ENCODE results near the gene HSCB. TPM values are rescaled to one million over a fixed set of nuclear protein-coding genes. Genes with fewer than 3 reads are reported as not detected.
"Not testable (repeated sequence)": the region's sequence is repeated elsewhere in the genome, so short reads cannot be mapped to it uniquely, and the experiment has no call there.

Gene HSCB
- total RNA-seq, 1 experiment from 2014 or later, result 30.3 TPM

DNA sequence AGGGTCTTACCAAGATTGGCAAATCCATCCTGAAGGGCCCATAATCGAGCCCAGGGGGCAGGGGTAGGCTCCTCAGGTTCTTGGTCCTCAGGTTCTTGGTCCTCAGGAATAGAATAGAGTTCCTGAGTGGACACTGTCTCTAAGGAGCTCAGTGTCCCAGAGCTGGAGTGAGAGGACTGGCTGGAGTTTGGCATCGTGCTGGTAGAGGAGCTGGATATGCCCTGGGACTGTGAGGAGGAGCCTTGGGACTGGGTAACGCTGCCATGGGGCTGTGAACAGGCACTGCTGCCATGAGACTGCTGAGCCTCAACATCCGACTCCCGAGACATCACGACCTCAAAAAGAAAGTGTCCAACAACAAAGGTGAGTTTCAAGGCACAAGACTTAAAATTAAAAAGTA lies 7.4 kb upstream of the HSCB start:
- DNase-seq (ENCODE audit: low read depth, low spot score), result no peak
- in situ Hi-C loops (cut with HindIII; ENCODE audit: low pct_unique_long_range_greater_than_20kb, low sequenced_read_pairs), result no loop called here

- no peak for DNase-seq (ENCODE audit: low read depth, low spot score)
- in situ Hi-C loops (cut with HindIII; ENCODE audit: low pct_unique_long_range_greater_than_20kb, low sequenced_read_pairs), result no loop called here
Measured at GRCh38 chr22:28736301-28737155, 5.3 kb upstream of the HSCB start.

DNA sequence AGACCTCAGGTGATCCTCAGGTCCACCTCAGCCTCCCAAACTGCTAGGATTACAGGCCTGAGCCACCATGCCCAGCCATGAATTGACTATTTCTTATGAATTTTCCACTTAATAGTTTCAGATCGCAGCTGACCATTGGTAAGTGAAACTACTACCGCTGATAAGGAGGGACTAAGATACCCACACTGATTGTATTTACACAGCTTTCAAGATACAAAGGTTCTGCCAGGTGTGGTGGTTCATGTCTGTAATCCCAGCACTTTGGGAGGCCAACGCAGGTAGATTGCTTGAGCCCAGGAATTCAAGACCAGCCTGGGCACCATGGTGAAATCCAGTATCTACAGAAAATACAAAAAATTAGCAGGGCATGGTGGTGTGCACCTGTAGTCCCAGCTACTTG lies 4.1 kb upstream of the HSCB start:
- no peak for DNase-seq (ENCODE audit: low read depth, low spot score)
- in situ Hi-C loops (cut with HindIII; ENCODE audit: low pct_unique_long_range_greater_than_20kb, low sequenced_read_pairs), result no loop called here

GRCh38 chr22:28738876-28739275 lies 3.0 kb upstream of the HSCB start:
- DNase-seq (ENCODE audit: low read depth, low spot score); in situ Hi-C loops (cut with HindIII; ENCODE audit: low pct_unique_long_range_greater_than_20kb, low sequenced_read_pairs): not testable (repeated sequence)

GRCh38 chr22:28741200-28741784 lies 547 bp upstream of the HSCB start:
- in situ Hi-C loops (cut with HindIII; ENCODE audit: low pct_unique_long_range_greater_than_20kb, low sequenced_read_pairs), result no loop called here
- no peak for DNase-seq (ENCODE audit: low read depth, low spot score)

GRCh38 chr22:28742562-28742962 lies 723 bp downstream of the HSCB start:
- no peak for DNase-seq (ENCODE audit: low read depth, low spot score)
- in situ Hi-C loops (cut with HindIII; ENCODE audit: low pct_unique_long_range_greater_than_20kb, low sequenced_read_pairs), result no loop called here

DNA sequence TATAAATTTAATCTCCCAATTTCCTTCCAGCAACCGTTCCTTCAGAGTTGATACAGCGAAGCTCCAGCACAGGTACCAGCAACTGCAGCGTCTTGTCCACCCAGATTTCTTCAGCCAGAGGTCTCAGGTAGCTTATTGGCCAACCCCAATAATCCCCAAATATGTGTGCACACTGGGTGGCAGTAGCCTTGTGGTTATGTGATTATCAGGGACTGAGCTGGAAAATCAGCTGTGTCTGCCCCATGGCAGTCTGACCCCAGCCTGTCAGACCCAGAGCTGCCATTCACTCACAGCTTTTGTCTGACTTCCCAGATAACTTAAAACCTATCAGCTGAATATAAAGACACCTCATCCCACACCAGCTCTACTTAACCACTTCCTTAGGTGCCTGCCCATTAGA lies 2.0 kb downstream of the HSCB start:
- no peak for DNase-seq (ENCODE audit: low read depth, low spot score)
- in situ Hi-C loops (cut with HindIII; ENCODE audit: low pct_unique_long_range_greater_than_20kb, low sequenced_read_pairs), result no loop called here

DNA sequence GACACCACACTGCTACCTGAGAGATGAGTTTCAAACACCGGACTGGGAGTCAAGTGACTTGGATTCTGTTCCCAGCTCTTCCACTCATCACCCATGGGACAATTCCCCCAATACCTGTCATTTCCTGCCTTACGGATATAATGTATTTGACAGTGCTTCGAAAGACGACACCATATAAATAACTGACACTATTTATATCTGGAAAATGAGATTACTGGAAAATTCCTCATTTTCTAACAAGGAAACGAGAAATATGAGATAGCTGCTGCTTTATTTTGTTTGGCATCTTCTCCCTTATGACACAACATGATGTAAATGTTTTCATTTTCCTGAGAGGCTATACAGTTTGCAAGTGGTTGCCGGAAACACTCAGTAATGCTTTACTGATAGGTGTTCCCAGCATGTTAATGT lies 8.6 kb downstream of the HSCB start:
- in situ Hi-C loops (cut with HindIII; ENCODE audit: low pct_unique_long_range_greater_than_20kb, low sequenced_read_pairs), result no loop called here
- no peak for DNase-seq (ENCODE audit: low read depth, low spot score)

- DNase-seq (ENCODE audit: low read depth, low spot score); in situ Hi-C loops (cut with HindIII; ENCODE audit: low pct_unique_long_range_greater_than_20kb, low sequenced_read_pairs): not testable (repeated sequence)
Measured at GRCh38 chr22:28754512-28754911, 12.7 kb downstream of the HSCB start.

DNA sequence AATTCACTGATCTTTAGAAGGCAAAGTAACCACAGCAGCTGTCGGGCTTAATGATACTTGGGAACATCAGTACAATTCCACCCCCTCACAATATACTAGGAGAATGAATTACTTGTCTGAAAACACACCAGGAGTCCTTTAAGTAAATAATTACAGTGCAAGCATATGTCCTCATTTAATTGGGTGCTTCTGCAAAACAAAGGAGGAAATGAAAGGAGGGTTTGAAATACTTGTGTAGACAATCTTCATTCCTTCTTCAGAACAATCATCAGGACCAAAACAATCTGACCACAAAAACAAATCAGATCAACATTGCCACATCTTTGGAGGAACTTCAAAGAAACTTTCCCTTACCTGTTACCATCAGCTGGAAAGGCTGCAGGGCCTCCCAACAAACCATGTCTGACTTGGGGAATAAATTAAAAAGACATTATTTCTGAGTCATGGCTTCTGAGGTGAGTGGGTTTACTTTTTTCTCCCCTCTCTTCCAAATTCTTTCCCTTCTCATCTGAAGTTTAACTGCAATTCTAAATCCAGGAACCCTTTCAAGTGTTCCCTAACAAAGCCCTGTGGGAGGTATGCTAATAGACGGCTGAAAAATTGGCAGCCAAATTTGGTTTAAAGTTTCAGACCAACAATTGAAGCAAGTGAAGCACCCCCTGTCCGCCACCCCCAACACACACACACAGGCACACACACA lies 18.2 kb downstream of the HSCB start:
- in situ Hi-C loops (cut with HindIII; ENCODE audit: low pct_unique_long_range_greater_than_20kb, low sequenced_read_pairs), result no loop called here
- no peak for DNase-seq (ENCODE audit: low read depth, low spot score)

DNA sequence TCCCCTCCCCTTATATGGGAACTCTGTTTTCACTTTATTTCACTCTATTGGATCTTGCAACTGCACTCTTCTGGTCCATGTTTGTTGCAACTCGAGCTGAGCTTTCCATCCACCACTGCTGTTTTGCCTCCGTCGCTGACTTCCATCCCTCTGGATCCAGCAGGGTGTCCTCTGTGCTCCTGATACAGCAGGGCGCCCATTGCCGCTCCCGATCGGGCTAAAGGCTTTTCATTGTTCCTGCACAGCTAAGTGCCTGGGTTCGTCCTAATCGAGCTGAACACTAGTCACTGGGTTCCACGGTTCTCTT lies 19.6 kb downstream of the HSCB start:
- in situ Hi-C loops (cut with HindIII; ENCODE audit: low pct_unique_long_range_greater_than_20kb, low sequenced_read_pairs), result no loop called here
- DNase-seq (ENCODE audit: low read depth, low spot score), result no peak

- DNase-seq (ENCODE audit: low read depth, low spot score); in situ Hi-C loops (cut with HindIII; ENCODE audit: low pct_unique_long_range_greater_than_20kb, low sequenced_read_pairs): not testable (repeated sequence)
Measured at GRCh38 chr22:28762000-28762399, 20.2 kb downstream of the HSCB start.

- no peak for DNase-seq (ENCODE audit: low read depth, low spot score)
- in situ Hi-C loops (cut with HindIII; ENCODE audit: low pct_unique_long_range_greater_than_20kb, low sequenced_read_pairs), result no loop called here
Measured at GRCh38 chr22:28766628-28767027, 24.8 kb downstream of the HSCB start.

- in situ Hi-C loops (cut with HindIII; ENCODE audit: low pct_unique_long_range_greater_than_20kb, low sequenced_read_pairs), result no loop called here
- DNase-seq (ENCODE audit: low read depth, low spot score), result no peak
Measured at GRCh38 chr22:28768701-28769393, 27.0 kb downstream of the HSCB start.

- in situ Hi-C loops (cut with HindIII; ENCODE audit: low pct_unique_long_range_greater_than_20kb, low sequenced_read_pairs), result no loop called here
- no peak for DNase-seq (ENCODE audit: low read depth, low spot score)
Measured at GRCh38 chr22:28769394-28770085, 27.7 kb downstream of the HSCB start.

DNA sequence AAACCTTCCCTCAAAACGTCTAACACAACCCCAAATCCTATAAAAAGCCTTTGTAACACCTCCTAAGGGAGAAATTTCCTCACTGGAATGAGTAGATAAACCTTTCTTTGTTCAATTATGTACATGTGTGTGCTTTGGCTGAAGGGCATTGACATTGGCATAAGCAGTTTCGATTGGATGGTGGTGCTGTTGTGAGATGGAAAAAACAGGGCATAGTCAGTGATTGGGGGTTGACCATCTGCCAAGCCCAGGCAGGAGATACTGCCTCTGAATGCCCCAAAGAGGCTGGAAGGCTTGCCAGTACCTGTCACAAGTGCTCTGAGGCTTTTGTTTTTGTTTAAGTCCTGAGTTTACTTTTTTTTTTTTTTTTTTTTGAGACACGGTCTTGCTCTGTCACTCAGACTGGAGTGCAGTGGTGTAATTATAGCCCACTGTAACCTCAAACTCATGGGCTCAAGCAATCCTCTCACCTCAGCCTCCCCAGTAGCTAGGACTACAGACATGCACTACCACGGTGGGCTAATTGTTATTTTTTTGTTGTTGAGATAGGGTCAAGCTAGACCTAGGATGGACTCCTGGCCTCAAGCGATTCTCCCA lies 29.5 kb downstream of the HSCB start:
- in situ Hi-C loops (cut with HindIII; ENCODE audit: low pct_unique_long_range_greater_than_20kb, low sequenced_read_pairs), result no loop called here
- peak; percentile 93 for DNase-seq (ENCODE audit: low read depth, low spot score)

DNA sequence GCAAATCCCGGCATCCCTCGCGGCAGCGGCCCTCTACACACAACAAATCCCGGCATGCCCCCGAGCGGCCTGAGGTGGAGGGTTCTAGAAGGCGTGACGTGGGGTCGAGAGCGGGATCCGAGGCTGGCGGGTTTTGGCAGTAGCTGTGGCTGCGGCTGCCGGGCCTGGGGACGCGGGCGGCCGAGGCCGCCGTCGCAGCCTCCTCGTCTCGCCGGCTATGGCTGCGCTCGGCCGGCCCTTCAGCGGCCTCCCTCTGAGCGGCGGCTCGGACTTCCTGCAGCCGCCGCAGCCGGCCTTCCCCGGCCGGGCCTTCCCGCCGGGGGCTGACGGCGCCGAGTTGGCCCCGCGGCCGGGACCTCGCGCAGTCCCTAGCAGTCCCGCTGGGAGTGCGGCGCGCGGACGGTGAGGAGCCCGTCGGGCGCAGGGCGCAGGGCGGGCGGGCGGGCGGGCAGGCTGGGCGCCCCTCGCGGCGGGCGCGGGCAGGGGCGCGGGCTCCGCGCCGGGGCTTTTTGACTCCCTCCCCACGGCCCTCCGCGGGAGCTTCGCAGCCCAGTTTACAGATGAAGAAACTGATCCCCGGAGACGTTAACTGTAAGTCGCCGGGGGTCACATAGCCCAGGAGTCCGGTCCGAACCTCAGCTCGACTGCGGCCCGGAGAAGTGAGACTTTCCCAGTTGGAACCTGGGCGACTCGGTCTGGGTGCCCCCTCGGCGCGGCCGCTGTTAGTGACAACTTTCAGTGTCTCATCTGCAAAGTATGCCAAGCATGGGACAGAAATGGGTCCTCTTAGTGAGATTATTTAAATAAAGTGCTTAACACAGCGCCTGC lies 31.0 kb downstream of the HSCB start, which contains the start of gene CCDC117:
CCDC117 (plus strand) TSS at position 63 of the 828 bp plus-strand sequence; CDS start at position 218, 155 bp downstream.
- in situ Hi-C loops (cut with HindIII; ENCODE audit: low pct_unique_long_range_greater_than_20kb, low sequenced_read_pairs), result no loop called here
- DNase-seq (ENCODE audit: low read depth, low spot score), result peak; percentile 97
